ENCODE measurements around the gene PIK3R5. TPM values are rescaled to one million over a fixed set of nuclear protein-coding genes. Genes with fewer than 3 reads are reported as not detected.

The PIK3R5 gene
- total RNA-seq, 1 donor from 2014 or later: 46.8 TPM

- peaks cover 62% of the 10 kb centered on the region for H3K4me1 Mint-ChIP-seq (ENCODE audit: low read depth)
- H3K27ac Mint-ChIP-seq: peak overlapping the region; percentile 34
- H3K36me3 Mint-ChIP-seq (ENCODE audit: low read depth): peaks cover 69% of the 10 kb centered on the region
- H3K27me3 Mint-ChIP-seq (ENCODE audit: low read depth): no peaks in the 10 kb centered on the region
- no peak for DNase-seq (ENCODE audit: low spot score)
- intact Hi-C loops (cut with micrococcal nuclease): loop anchor here (10.0 kb wide), 1 partner anchor 150 kb away; the partner anchor contains the start of gene CCDC42
- H3K4me3 Mint-ChIP-seq (ENCODE audit: low read depth): no peak overlapping the region
- no peaks in the 10 kb centered on the region for H3K9me3 Mint-ChIP-seq
Observed at GRCh38 chr17:8894673-8895578, 70.6 kb downstream of the PIK3R5 start.

GRCh38 chr17:8894202-8894671 is 71.3 kb downstream of the PIK3R5 start:
- no peak for DNase-seq (ENCODE audit: low spot score)
- Mint-ChIP-seq H3K27ac (no peak overlapping the region), H3K4me3 (ENCODE audit: low read depth) (no peak overlapping the region), H3K27me3 (ENCODE audit: low read depth) (no peaks in the 10 kb centered on the region), H3K4me1 (ENCODE audit: low read depth) (peaks cover 58% of the 10 kb centered on the region), H3K36me3 (ENCODE audit: low read depth) (peaks cover 69% of the 10 kb centered on the region), H3K9me3 (no peaks in the 10 kb centered on the region)
- intact Hi-C loops (cut with micrococcal nuclease): loop anchor here (10.0 kb wide), 1 partner anchor 149 kb away; the partner anchor contains the start of gene CCDC42

GRCh38 chr17:8893621-8894201 is 71.8 kb downstream of the PIK3R5 start:
- no peak overlapping the region for H3K4me3 Mint-ChIP-seq (ENCODE audit: low read depth)
- H3K9me3 Mint-ChIP-seq: no peaks in the 10 kb centered on the region
- H3K27ac Mint-ChIP-seq: no peak overlapping the region
- peaks cover 53% of the 10 kb centered on the region for H3K4me1 Mint-ChIP-seq (ENCODE audit: low read depth)
- peaks cover 68% of the 10 kb centered on the region for H3K36me3 Mint-ChIP-seq (ENCODE audit: low read depth)
- DNase-seq (ENCODE audit: low spot score): no peak
- intact Hi-C loops (cut with micrococcal nuclease): loop anchor here (10.0 kb wide), 1 partner anchor 149 kb away; the partner anchor contains the start of gene CCDC42
- H3K27me3 Mint-ChIP-seq (ENCODE audit: low read depth): no peaks in the 10 kb centered on the region

GRCh38 chr17:8893059-8893458 is 72.4 kb downstream of the PIK3R5 start:
- H3K27me3 Mint-ChIP-seq (ENCODE audit: low read depth): no peaks in the 10 kb centered on the region
- H3K4me1 Mint-ChIP-seq (ENCODE audit: low read depth): peaks cover 47% of the 10 kb centered on the region
- DNase-seq (ENCODE audit: low spot score): no peak
- H3K4me3 Mint-ChIP-seq (ENCODE audit: low read depth): no peak overlapping the region
- intact Hi-C loops (cut with micrococcal nuclease): loop anchor here (10.0 kb wide), 1 partner anchor 148 kb away; the partner anchor contains the start of gene CCDC42
- peaks cover 64% of the 10 kb centered on the region for H3K36me3 Mint-ChIP-seq (ENCODE audit: low read depth)
- peak overlapping the region; percentile 19 for H3K27ac Mint-ChIP-seq
- no peaks in the 10 kb centered on the region for H3K9me3 Mint-ChIP-seq

GRCh38 chr17:8892338-8892690 is 73.2 kb downstream of the PIK3R5 start:
- intact Hi-C loops (cut with micrococcal nuclease): loop anchor here (10.0 kb wide), 1 partner anchor 148 kb away; the partner anchor contains the start of gene CCDC42
- DNase-seq (ENCODE audit: low spot score): no peak
- Mint-ChIP-seq H3K9me3 (no peaks in the 10 kb centered on the region), H3K4me3 (ENCODE audit: low read depth) (no peak overlapping the region), H3K4me1 (ENCODE audit: low read depth) (peaks cover 39% of the 10 kb centered on the region), H3K27ac (peak overlapping the region; percentile 5), H3K36me3 (ENCODE audit: low read depth) (peaks cover 60% of the 10 kb centered on the region), H3K27me3 (ENCODE audit: low read depth) (no peaks in the 10 kb centered on the region)

GRCh38 chr17:8890671-8891070 is 74.8 kb downstream of the PIK3R5 start:
- intact Hi-C loops (cut with micrococcal nuclease): loop anchor here (10.0 kb wide), 1 partner anchor 146 kb away; the partner anchor contains the start of gene CCDC42
- Mint-ChIP-seq H3K27me3 (ENCODE audit: low read depth) (no peaks in the 10 kb centered on the region), H3K9me3 (no peaks in the 10 kb centered on the region), H3K4me3 (ENCODE audit: low read depth) (no peak overlapping the region), H3K4me1 (ENCODE audit: low read depth) (peaks cover 24% of the 10 kb centered on the region), H3K36me3 (ENCODE audit: low read depth) (peaks cover 58% of the 10 kb centered on the region), H3K27ac (no peak overlapping the region)
- DNase-seq (ENCODE audit: low spot score): no peak

GRCh38 chr17:8889458-8890210 is 75.9 kb downstream of the PIK3R5 start:
- Mint-ChIP-seq H3K36me3 (ENCODE audit: low read depth) (peaks cover 52% of the 10 kb centered on the region), H3K9me3 (no peaks in the 10 kb centered on the region), H3K4me1 (ENCODE audit: low read depth) (peaks cover 14% of the 10 kb centered on the region), H3K4me3 (ENCODE audit: low read depth) (no peak overlapping the region), H3K27ac (no peak overlapping the region), H3K27me3 (ENCODE audit: low read depth) (no peaks in the 10 kb centered on the region)
- intact Hi-C loops (cut with micrococcal nuclease): loop anchor here (10.0 kb wide), 1 partner anchor 145 kb away; the partner anchor contains the start of gene CCDC42
- DNase-seq (ENCODE audit: low spot score): no peak

GRCh38 chr17:8888704-8889302 is 76.7 kb downstream of the PIK3R5 start:
- H3K4me3 Mint-ChIP-seq (ENCODE audit: low read depth): no peak overlapping the region
- H3K27ac Mint-ChIP-seq: no peak overlapping the region
- no peaks in the 10 kb centered on the region for H3K27me3 Mint-ChIP-seq (ENCODE audit: low read depth)
- intact Hi-C loops (cut with micrococcal nuclease): no loop called here
- no peak for DNase-seq (ENCODE audit: low spot score)
- H3K36me3 Mint-ChIP-seq (ENCODE audit: low read depth): peaks cover 58% of the 10 kb centered on the region
- no peaks in the 10 kb centered on the region for H3K9me3 Mint-ChIP-seq
- peaks cover 12% of the 10 kb centered on the region for H3K4me1 Mint-ChIP-seq (ENCODE audit: low read depth)

GRCh38 chr17:8887834-8888703 is 77.4 kb downstream of the PIK3R5 start:
- Mint-ChIP-seq H3K27ac (no peak overlapping the region), H3K4me3 (ENCODE audit: low read depth) (no peak overlapping the region), H3K9me3 (no peaks in the 10 kb centered on the region), H3K27me3 (ENCODE audit: low read depth) (no peaks in the 10 kb centered on the region), H3K4me1 (ENCODE audit: low read depth) (peaks cover 12% of the 10 kb centered on the region), H3K36me3 (ENCODE audit: low read depth) (peaks cover 62% of the 10 kb centered on the region)
- no peak for DNase-seq (ENCODE audit: low spot score)
- intact Hi-C loops (cut with micrococcal nuclease): no loop called here

- Mint-ChIP-seq H3K27me3 (ENCODE audit: low read depth) (no peaks in the 10 kb centered on the region), H3K9me3 (no peaks in the 10 kb centered on the region), H3K4me1 (ENCODE audit: low read depth) (peaks cover 5% of the 10 kb centered on the region), H3K4me3 (ENCODE audit: low read depth) (no peak overlapping the region), H3K36me3 (ENCODE audit: low read depth) (peaks cover 61% of the 10 kb centered on the region), H3K27ac (no peak overlapping the region)
- intact Hi-C loops (cut with micrococcal nuclease): no loop called here
- DNase-seq (ENCODE audit: low spot score): no peak
Observed at GRCh38 chr17:8887301-8887700, 78.2 kb downstream of the PIK3R5 start.

- intact Hi-C loops (cut with micrococcal nuclease): no loop called here
- peak overlapping the region; percentile 49 for H3K27ac Mint-ChIP-seq
- no peaks in the 10 kb centered on the region for H3K27me3 Mint-ChIP-seq (ENCODE audit: low read depth)
- peaks cover 63% of the 10 kb centered on the region for H3K36me3 Mint-ChIP-seq (ENCODE audit: low read depth)
- no peak for DNase-seq (ENCODE audit: low spot score)
- no peaks in the 10 kb centered on the region for H3K4me1 Mint-ChIP-seq (ENCODE audit: low read depth)
- H3K4me3 Mint-ChIP-seq (ENCODE audit: low read depth): no peak overlapping the region
- no peaks in the 10 kb centered on the region for H3K9me3 Mint-ChIP-seq
Observed at GRCh38 chr17:8885967-8886684, 79.4 kb downstream of the PIK3R5 start.
